CD4-positive, alpha-beta T cell treated with Interleukin-10 for 1 hour (primary cell): ENCODE measurements around the gene ATP11B.
A peak's percentile ranks its signal among the peaks of the same experiment; 100 is the strongest.
"Not testable (repeated sequence)": the region's sequence is repeated elsewhere in the genome, so short reads cannot be mapped to it uniquely, and the experiment has no call there.

ENCODE experiments used
- DNase-seq: peaks from one replicate; pipeline ENCODE4 v3.0.0-alpha.2; 2020

The ATP11B gene

GRCh38 chr3:182848906-182849305 lies 55.6 kb downstream of the ATP11B start:
- DNase-seq: no peak

- DNase-seq: no peak
These were observed 61.8 kb downstream of the ATP11B start for GRCh38 chr3:182855076-182855475.

GRCh38 chr3:182861348-182861747 lies 68.0 kb downstream of the ATP11B start:
- no peak for DNase-seq

GRCh38 chr3:182862159-182862860 lies 69.0 kb downstream of the ATP11B start:
- no peak for DNase-seq

GRCh38 chr3:182869059-182869458 lies 75.8 kb downstream of the ATP11B start:
- no peak for DNase-seq

GRCh38 chr3:182870917-182871316 lies 77.6 kb downstream of the ATP11B start:
- DNase-seq: not testable (repeated sequence)

- no peak for DNase-seq
These were observed 85.8 kb downstream of the ATP11B start for GRCh38 chr3:182879031-182879611.

- DNase-seq: no peak
These were observed 93.2 kb downstream of the ATP11B start for GRCh38 chr3:182886497-182886896.

- DNase-seq: no peak
These were observed 96.8 kb downstream of the ATP11B start for GRCh38 chr3:182889948-182890629.

- DNase-seq: no peak
These were observed 98.1 kb downstream of the ATP11B start for GRCh38 chr3:182891364-182891763.

- no peak for DNase-seq
These were observed 98.9 kb downstream of the ATP11B start for GRCh38 chr3:182892226-182892625.

- no peak for DNase-seq
These were observed 102.3 kb downstream of the ATP11B start for GRCh38 chr3:182895513-182896112.

GRCh38 chr3:182896553-182896952 lies 103.2 kb downstream of the ATP11B start:
- no peak for DNase-seq

- no peak for DNase-seq
These were observed 108.9 kb downstream of the ATP11B start for GRCh38 chr3:182902236-182902635.

GRCh38 chr3:182904164-182904563 lies 110.9 kb downstream of the ATP11B start:
- no peak for DNase-seq

- no peak for DNase-seq
These were observed 112.3 kb downstream of the ATP11B start for GRCh38 chr3:182905623-182906022.

GRCh38 chr3:182906036-182906435 lies 112.7 kb downstream of the ATP11B start:
- DNase-seq: no peak

- no peak for DNase-seq
These were observed 115.2 kb downstream of the ATP11B start for GRCh38 chr3:182908471-182908870.

- DNase-seq: peak; percentile 35
These were observed 116.2 kb downstream of the ATP11B start for GRCh38 chr3:182909318-182910040.

GRCh38 chr3:182910936-182911781 lies 117.9 kb downstream of the ATP11B start:
- peak; percentile 5 for DNase-seq

- DNase-seq: no peak
These were observed 118.4 kb downstream of the ATP11B start for GRCh38 chr3:182911782-182912111.

- no peak for DNase-seq
These were observed 119.2 kb downstream of the ATP11B start for GRCh38 chr3:182912474-182912873.
